ENCODE results near the gene TARM1. TPM values are rescaled to one million over a fixed set of nuclear protein-coding genes. Genes with fewer than 3 reads are reported as not detected.
"Not testable (repeated sequence)": the region's sequence is repeated elsewhere in the genome, so short reads cannot be mapped to it uniquely, and the experiment has no call there.

TARM1 gene
- total RNA-seq, 6 experiments from 2014 or later = not detected

DNA sequence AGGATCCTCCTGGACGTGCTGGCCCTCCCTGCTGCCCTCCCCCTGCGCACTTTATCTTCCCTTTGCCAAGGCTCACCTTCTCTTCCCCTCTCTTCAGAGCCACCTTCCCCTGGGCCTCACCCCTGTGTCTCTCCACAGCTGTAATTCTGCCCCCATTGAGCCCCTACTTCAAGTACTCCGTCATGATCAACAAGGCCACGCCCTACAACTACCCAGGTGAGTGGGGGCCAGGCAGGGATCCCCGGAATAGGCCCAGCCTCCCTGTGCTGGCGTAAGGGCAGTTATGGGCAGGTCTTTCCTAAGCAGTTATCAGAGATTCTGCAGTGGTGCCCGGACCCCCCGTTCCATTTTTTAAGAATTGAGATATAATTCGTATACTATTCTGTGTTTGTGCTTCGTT lies 24.6 kb upstream of the TARM1 start:
- Mint-ChIP-seq H3K9me3 (no peaks in the 10 kb centered on the region), H3K36me3 (ENCODE audit: low read depth) (peaks cover 18% of the 10 kb centered on the region), H3K27ac (no peak overlapping the region), H3K4me3 (no peak overlapping the region), H3K27me3 (ENCODE audit: insufficient read depth) (peaks cover 2% of the 10 kb centered on the region), H3K4me1 (ENCODE audit: low read depth) (peaks cover 12% of the 10 kb centered on the region)
- TF ChIP-seq, protein P1, sequence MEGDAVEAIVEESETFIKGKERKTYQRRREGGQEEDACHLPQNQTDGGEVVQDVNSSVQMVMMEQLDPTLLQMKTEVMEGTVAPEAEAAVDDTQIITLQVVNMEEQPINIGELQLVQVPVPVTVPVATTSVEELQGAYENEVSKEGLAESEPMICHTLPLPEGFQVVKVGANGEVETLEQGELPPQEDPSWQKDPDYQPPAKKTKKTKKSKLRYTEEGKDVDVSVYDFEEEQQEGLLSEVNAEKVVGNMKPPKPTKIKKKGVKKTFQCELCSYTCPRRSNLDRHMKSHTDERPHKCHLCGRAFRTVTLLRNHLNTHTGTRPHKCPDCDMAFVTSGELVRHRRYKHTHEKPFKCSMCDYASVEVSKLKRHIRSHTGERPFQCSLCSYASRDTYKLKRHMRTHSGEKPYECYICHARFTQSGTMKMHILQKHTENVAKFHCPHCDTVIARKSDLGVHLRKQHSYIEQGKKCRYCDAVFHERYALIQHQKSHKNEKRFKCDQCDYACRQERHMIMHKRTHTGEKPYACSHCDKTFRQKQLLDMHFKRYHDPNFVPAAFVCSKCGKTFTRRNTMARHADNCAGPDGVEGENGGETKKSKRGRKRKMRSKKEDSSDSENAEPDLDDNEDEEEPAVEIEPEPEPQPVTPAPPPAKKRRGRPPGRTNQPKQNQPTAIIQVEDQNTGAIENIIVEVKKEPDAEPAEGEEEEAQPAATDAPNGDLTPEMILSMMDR (IDR thresholded peaks at IDR 0.05) = no peak
- no peak for DNase-seq

DNA sequence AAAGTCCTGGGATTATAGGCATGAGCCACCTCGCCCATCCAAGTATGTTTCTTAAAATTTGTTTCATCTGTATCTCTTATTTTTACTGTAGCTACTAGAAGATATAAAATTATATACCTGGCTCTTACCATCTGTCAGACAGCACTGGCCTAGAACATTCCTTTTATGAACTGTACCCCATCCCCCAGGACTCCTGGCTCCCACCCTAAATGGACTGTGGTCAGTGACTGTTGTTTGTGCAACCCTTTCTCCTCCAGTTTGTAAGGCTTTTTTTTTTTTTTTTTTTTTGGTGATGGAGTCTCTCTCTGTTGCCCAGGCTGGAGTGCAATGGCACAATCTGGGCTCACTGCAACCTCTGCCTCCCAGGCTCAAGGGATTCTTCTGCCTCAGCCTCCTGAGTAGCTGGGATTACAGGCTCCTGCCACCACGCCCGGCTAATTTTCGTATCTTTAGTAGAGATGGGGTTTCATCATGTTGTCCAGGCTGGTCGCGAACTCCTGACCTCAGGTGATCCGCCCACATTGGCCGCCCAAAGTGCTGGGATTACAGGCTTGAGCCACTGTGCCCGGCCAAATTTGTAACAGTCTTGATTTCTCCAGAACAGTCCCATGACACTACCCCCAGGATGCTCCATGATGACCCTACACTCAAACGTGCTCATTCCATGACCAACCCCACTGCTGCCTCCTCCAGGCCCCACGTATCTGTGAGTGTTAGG lies 24.0 kb upstream of the TARM1 start:
- peaks cover 2% of the 10 kb centered on the region for H3K27me3 Mint-ChIP-seq (ENCODE audit: insufficient read depth)
- TF ChIP-seq, protein P1 (IDR thresholded peaks at IDR 0.05) = no peak
- peaks cover 17% of the 10 kb centered on the region for H3K4me1 Mint-ChIP-seq (ENCODE audit: low read depth)
- H3K27ac Mint-ChIP-seq = no peak overlapping the region
- peaks cover 13% of the 10 kb centered on the region for H3K36me3 Mint-ChIP-seq (ENCODE audit: low read depth)
- no peaks in the 10 kb centered on the region for H3K9me3 Mint-ChIP-seq
- H3K4me3 Mint-ChIP-seq = no peak overlapping the region
- DNase-seq = no peak

DNA sequence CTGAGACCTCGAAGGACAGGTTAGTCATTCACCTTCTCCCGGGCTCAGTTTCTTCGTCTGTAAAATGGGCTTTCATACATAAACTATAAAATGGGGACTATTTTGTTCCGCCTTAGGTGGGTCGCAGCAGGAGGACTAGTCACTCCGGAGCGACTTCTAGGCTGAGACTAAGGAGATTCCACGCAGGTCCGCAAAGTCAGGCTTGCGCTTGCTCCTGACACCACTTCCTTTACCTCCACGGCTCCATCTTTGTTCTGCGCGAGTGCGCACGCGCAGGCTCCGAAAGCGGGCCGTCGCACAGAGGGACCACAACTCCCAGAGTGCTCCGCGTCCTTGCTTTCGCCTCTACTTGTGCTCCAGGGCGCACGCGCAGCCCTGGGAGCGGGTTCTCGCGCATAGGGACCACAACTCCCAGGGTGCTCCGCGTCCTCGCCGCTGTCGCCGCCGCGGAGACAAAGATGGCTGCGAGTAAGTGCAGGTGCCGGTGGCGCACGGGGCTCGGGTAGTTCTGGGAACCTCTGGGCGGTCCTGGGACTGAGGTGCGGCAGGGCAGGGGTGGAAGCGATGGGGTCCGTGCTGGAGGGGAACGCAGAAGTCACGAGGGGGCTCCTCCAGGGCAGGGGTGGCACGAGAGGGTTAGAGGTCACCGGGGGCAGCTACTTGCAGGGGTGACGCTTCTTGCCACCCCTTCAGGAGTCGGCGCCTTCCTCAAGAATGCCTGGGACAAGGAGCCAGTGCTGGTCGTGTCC lies 21.4 kb upstream of the TARM1 start, which contains the start of gene NDUFA3:
TSS of gene NDUFA3 (plus strand) at position 435 of the 749 bp plus-strand sequence. CDS start at position 459, 24 bp downstream.
- peak within 1 kb of the TSS; percentile 93 for H3K27ac Mint-ChIP-seq
- H3K4me1 Mint-ChIP-seq (ENCODE audit: low read depth) = peaks cover 17% of the 10 kb centered on the region
- DNase-seq = peak; percentile 98
- peak within 1 kb of the TSS; percentile 98 for H3K4me3 Mint-ChIP-seq
- H3K9me3 Mint-ChIP-seq = no peaks in the 10 kb centered on the region
- TF ChIP-seq, protein P1 (IDR thresholded peaks at IDR 0.05) = no peak
- H3K27me3 Mint-ChIP-seq (ENCODE audit: insufficient read depth) = peaks cover under 1% of the 10 kb centered on the region
- peaks cover 10% of the 10 kb centered on the region; the same call in 1 of the 2 replicates for H3K36me3 Mint-ChIP-seq (ENCODE audit: low read depth)

DNA sequence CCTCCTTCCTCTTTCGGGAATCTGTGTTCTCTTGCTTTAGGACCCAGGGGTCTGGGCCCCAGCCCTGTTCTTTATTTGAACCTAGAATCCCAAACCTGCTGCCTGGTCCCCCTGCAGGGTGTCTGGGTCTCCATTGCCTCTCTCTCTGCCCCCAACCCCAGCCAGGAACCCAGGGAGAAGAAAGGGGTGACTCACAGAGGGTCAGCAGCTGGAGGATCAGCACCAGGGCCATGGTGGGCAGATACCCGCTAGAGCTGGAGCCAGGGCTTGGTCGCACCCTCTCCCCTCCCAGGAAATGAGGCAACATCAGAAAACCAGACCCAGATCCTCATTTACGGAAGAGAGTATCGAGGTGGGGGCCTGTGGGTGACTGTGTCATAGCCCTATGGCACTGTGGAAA lies 19.4 kb upstream of the TARM1 start, which contains the start of gene OSCAR:
TSS of gene OSCAR (minus strand) at position 243 of the 400 bp plus-strand sequence. CDS start at position 232, 11 bp downstream.
- no peak for DNase-seq
- Mint-ChIP-seq H3K4me1 (ENCODE audit: low read depth) (peaks cover 30% of the 10 kb centered on the region), H3K9me3 (no peaks in the 10 kb centered on the region), H3K36me3 (ENCODE audit: low read depth) (peaks cover 3% of the 10 kb centered on the region; the same call in 1 of the 2 replicates), H3K4me3 (peak within 1 kb of the TSS; percentile 2; the same call in 1 of the 2 replicates), H3K27me3 (ENCODE audit: insufficient read depth) (no peaks in the 10 kb centered on the region), H3K27ac (peak within 1 kb of the TSS; percentile 24)
- TF ChIP-seq, protein P1 (IDR thresholded peaks at IDR 0.05) = no peak

DNA sequence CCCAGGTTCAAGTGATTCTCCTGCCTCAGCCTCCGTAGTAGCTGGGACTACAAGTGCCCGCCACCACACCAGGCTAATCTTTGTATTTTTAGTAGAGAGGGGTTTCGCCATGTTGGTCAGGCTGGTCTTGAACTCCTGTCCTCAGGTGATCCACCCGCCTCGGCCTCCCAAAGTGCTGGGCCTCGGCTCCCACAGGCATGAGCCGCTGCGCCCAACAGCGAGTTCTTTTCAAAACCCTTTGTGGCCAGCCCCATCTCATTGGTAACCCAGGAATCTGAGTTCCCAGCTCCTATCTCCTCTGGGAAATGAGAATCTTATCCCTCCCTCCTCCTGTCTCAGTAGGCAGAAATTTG lies 18.7 kb upstream of the TARM1 start:
- H3K4me3 Mint-ChIP-seq; H3K27ac Mint-ChIP-seq; H3K36me3 Mint-ChIP-seq (ENCODE audit: low read depth); H3K27me3 Mint-ChIP-seq (ENCODE audit: insufficient read depth); DNase-seq; H3K9me3 Mint-ChIP-seq: not testable (repeated sequence)
- H3K4me1 Mint-ChIP-seq (ENCODE audit: low read depth) = peaks cover 30% of the 10 kb centered on the region

Data from HFFc6 (cell line).